ENCODE data around the gene SLC5A5.

GRCh38 chr19:17866964-17867486 is 4.7 kb upstream of the SLC5A5 start:
- TF ChIP-seq CTCF (IDR thresholded peaks at IDR 0.05) = no peak
- TF ChIP-seq POLR2A (IDR thresholded peaks at IDR 0.05) = no peak

All from suprapubic skin (tissue), 3 donors.